Neural cell (in vitro differentiated cells): ENCODE data around the gene MSANTD7. TPM values are rescaled to one million over a fixed set of nuclear protein-coding genes. Genes with fewer than 3 reads are reported as not detected.

Experiments
- H2AFZ ChIP-seq: fragments of 200-600, 300-800 bp; sonication (generic), shearing (Covaris generic); 2 replicates; pipeline ENCODE4 v1.6.0; 2014; ENCODE audit warnings: low read depth, mild to moderate bottlenecking, antibody characterized with exemption, low read length, moderate library complexity
- H3F3A ChIP-seq: fragments of 200-600 bp; shearing (Covaris generic); 2 replicates; pipeline ENCODE4 v1.6.1; 2016; ENCODE audit warnings: mild to moderate bottlenecking, moderate library complexity, mixed read lengths, antibody characterized with exemption, low read length; ENCODE audit not compliant: insufficient read depth, poor library complexity, severe bottlenecking
- H3K27ac ChIP-seq: fragments of 200-600, 300-800 bp; sonication (generic), shearing (Covaris generic); 2 replicates; pipeline ENCODE4 v1.5.1; 2014; ENCODE audit warnings: mild to moderate bottlenecking, low read length, moderate library complexity
- H3K27me3 ChIP-seq: fragments of 300-800, 200-600 bp; sonication (generic), shearing (Covaris generic); 2 replicates; pipeline ENCODE4 v1.6.0; 2014; ENCODE audit warnings: mild to moderate bottlenecking, low read depth, low read length, moderate library complexity; ENCODE audit not compliant: insufficient read depth
- H3K36me3 ChIP-seq: fragments of 300-800, 200-600 bp; sonication (generic), shearing (Covaris generic); 2 replicates; pipeline ENCODE4 v1.5.1; 2014; ENCODE audit warnings: mild to moderate bottlenecking, antibody characterized with exemption, low read length, moderate library complexity; ENCODE audit not compliant: insufficient read depth
- H3K4me2 ChIP-seq: fragments of 300-800, 200-600 bp; sonication (generic), shearing (Covaris generic); 2 replicates; pipeline ENCODE4 v1.6.0; 2014; ENCODE audit warnings: mild to moderate bottlenecking, low read length
- H3K4me3 ChIP-seq: fragments of 300-800, 200-600 bp; sonication (generic), shearing (Covaris generic); 2 replicates; pipeline ENCODE4 v1.5.1; 2014; ENCODE audit warnings: mild to moderate bottlenecking, low read length, moderate library complexity
- H3K79me2 ChIP-seq: fragments of 200-600 bp; shearing (Covaris generic); replicated peaks from 2 replicates; pipeline ENCODE4 v1.6.0; 2014; ENCODE audit warnings: mild to moderate bottlenecking, low read length, moderate library complexity; ENCODE audit not compliant: insufficient read depth
- H3K9ac ChIP-seq: fragments of 300-800, 200-600 bp; sonication (generic), shearing (Covaris generic); 2 replicates; pipeline ENCODE4 v1.6.1; 2016; ENCODE audit warnings: mild to moderate bottlenecking, low read length, mixed read lengths
- H3K9me2 ChIP-seq: fragments of 200-600 bp; shearing (Covaris generic); 2 replicates; pipeline ENCODE4 v1.6.1; 2016; ENCODE audit warnings: mild to moderate bottlenecking, low read length, mixed read lengths; ENCODE audit not compliant: insufficient read depth
- H3K9me3 ChIP-seq: fragments of 200-600, 300-800 bp; sonication (generic), shearing (Covaris generic); 2 replicates; pipeline ENCODE4 v1.6.1; 2016; ENCODE audit warnings: mild to moderate bottlenecking, mixed run types, low read length, moderate library complexity, mixed read lengths
- H4K20me1 ChIP-seq: fragments of 200-600 bp; shearing (Covaris generic); 2 replicates; pipeline ENCODE4 v1.6.1; 2016; ENCODE audit warnings: mild to moderate bottlenecking, mixed run types; ENCODE audit not compliant: insufficient read depth
- CTCF ChIP-seq: fragments of 450-650 bp; IDR thresholded peaks from 2 replicates; pipeline ENCODE4 v1.5.1; 2014; ENCODE audit warnings: antibody characterized with exemption, mild to moderate bottlenecking, moderate library complexity; ENCODE audit not compliant: poor library complexity, severe bottlenecking
- EP300 ChIP-seq: fragments of 450-650 bp; conservative IDR thresholded peaks from 2 replicates; pipeline ENCODE4 v1.6.1; 2014; ENCODE audit warnings: antibody characterized with exemption, mild to moderate bottlenecking, moderate library complexity; ENCODE audit not compliant: poor library complexity, severe bottlenecking
- EZH2 ChIP-seq: fragments of 200-600, 300-800 bp; shearing (Covaris generic), sonication (generic); IDR thresholded peaks from 2 replicates; pipeline ENCODE4 v1.6.1; 2014; ENCODE audit warnings: antibody characterized with exemption, low read length, borderline replicate concordance, mild to moderate bottlenecking; ENCODE audit not compliant: insufficient read depth, poor library complexity, severe bottlenecking
- MXI1 ChIP-seq: fragments of 450-650 bp; conservative IDR thresholded peaks from 2 replicates; pipeline ENCODE4 v1.6.1; 2014; ENCODE audit warnings: antibody characterized with exemption, mild to moderate bottlenecking; ENCODE audit not compliant: poor library complexity, severe bottlenecking
- POLR2AphosphoS5 ChIP-seq: IDR thresholded peaks from 2 replicates; pipeline ENCODE4 v1.6.1; 2012
- RAD21 ChIP-seq: fragments of 450-650 bp; conservative IDR thresholded peaks from 2 replicates; pipeline ENCODE4 v1.6.1; 2014; ENCODE audit warnings: antibody characterized with exemption, mild to moderate bottlenecking, moderate library complexity
- SMC3 ChIP-seq: fragments of 450-650 bp; conservative IDR thresholded peaks from 2 replicates; pipeline ENCODE4 v1.6.1; 2014; ENCODE audit warnings: antibody characterized with exemption, mild to moderate bottlenecking, moderate library complexity; ENCODE audit not compliant: poor library complexity
- TAF1 ChIP-seq: IDR thresholded peaks from 2 replicates; pipeline ENCODE4 v1.6.1; 2012; ENCODE audit warnings: low read depth
- polyA plus RNA-seq: library from polyadenylated mRNA; depleted of rRNA; stranded (reverse); fragments of >200 nt; gene quantifications from 2 replicates; pipeline ENCODE4 v1.2.3, GENCODE V29; 2014
- TF ChIP-seq, protein P1 (sequence below): IDR thresholded peaks from 2 replicates; pipeline ENCODE4 v1.6.1; 2012; ENCODE audit warnings: borderline replicate concordance

The MSANTD7 gene
- polyA plus RNA-seq, 1 donor from 2014 or later, result 21.1 TPM

GRCh38 chr10:14820010-14820774, 17.9 kb upstream of the MSANTD7 start:
- H3K9me3 ChIP-seq, result no peaks in the 10 kb centered on the region
- no peak overlapping the region for H2AFZ ChIP-seq
- no peaks in the 10 kb centered on the region for H3F3A ChIP-seq
- H3K4me2 ChIP-seq, result no peak overlapping the region
- no peak overlapping the region for H3K4me3 ChIP-seq
- H3K9ac ChIP-seq, result no peak overlapping the region
- no peak overlapping the region for H3K27ac ChIP-seq
- TF ChIP-seq RAD21 (peak; percentile 36), SMC3 (no peak), POLR2AphosphoS5 (no peak), EZH2 (no peak), CTCF (peak; percentile 32), EP300 (no peak)
- H3K36me3 ChIP-seq, result no peaks in the 10 kb centered on the region
- no peaks in the 10 kb centered on the region for H3K9me2 ChIP-seq
- no peaks in the 10 kb centered on the region for H4K20me1 ChIP-seq
- H3K79me2 ChIP-seq, result no peaks in the 10 kb centered on the region
- H3K27me3 ChIP-seq, result no peaks in the 10 kb centered on the region

GRCh38 chr10:14820775-14821154, 17.3 kb upstream of the MSANTD7 start:
- Histone ChIP-seq H3K9ac (no peak overlapping the region), H3K9me3 (no peaks in the 10 kb centered on the region), H3K36me3 (no peaks in the 10 kb centered on the region), H3K4me3 (no peak overlapping the region), H2AFZ (no peak overlapping the region), H3K79me2 (no peaks in the 10 kb centered on the region), H3K4me2 (no peak overlapping the region), H4K20me1 (no peaks in the 10 kb centered on the region), H3K9me2 (no peaks in the 10 kb centered on the region), H3F3A (no peaks in the 10 kb centered on the region), H3K27me3 (no peaks in the 10 kb centered on the region), H3K27ac (no peak overlapping the region)
- no peak for TF ChIP-seq MXI1
- TF ChIP-seq EP300, result no peak
- no peak for TF ChIP-seq EZH2

DNA sequence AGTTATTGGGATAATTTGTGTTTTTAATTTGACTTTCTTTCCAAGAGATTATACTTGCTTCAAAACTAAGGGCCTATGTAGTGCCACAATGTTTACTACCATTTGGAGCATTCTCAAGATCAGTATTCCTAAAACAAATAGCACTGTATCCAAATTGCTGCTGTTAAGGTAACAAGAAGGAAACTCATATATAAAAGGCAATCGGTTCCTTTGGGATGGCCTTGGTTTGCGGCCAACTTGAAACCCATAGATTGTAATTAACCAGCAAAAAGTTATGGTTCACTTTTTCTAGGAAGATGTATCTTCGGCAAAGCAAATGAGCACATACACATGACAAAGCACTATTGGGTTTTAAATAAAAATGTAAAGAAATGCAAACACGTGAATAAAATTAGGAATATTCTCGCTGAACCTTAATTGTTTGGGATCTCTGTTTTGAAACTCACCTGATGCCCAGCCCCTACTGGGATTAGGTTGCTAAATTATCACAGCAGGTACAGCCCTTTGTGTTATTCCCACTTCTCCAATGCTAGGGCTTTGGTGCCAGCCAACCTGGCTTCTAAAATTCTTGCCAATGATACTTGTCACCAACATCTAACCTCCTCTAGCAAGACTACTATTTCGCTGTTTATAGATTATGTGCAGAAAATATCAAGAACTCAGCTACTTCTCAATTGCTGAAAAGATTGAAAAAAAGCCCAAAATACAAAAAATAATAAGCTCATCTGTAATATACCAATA, 16.3 kb upstream of the MSANTD7 start:
- Histone ChIP-seq H3K79me2 (no peaks in the 10 kb centered on the region), H3K9me3 (no peaks in the 10 kb centered on the region), H3K9ac (no peak overlapping the region), H3K27me3 (no peaks in the 10 kb centered on the region), H4K20me1 (no peaks in the 10 kb centered on the region), H3K36me3 (no peaks in the 10 kb centered on the region), H3K27ac (no peak overlapping the region), H3K4me3 (no peak overlapping the region), H3F3A (no peaks in the 10 kb centered on the region), H3K9me2 (no peaks in the 10 kb centered on the region), H3K4me2 (no peak overlapping the region), H2AFZ (no peak overlapping the region)
- TF ChIP-seq SMC3 (no peak), POLR2AphosphoS5 (no peak), CTCF (no peak), EZH2 (no peak), MXI1 (no peak), TAF1 (no peak), RAD21 (no peak), EP300 (no peak)
- TF ChIP-seq, protein P1, sequence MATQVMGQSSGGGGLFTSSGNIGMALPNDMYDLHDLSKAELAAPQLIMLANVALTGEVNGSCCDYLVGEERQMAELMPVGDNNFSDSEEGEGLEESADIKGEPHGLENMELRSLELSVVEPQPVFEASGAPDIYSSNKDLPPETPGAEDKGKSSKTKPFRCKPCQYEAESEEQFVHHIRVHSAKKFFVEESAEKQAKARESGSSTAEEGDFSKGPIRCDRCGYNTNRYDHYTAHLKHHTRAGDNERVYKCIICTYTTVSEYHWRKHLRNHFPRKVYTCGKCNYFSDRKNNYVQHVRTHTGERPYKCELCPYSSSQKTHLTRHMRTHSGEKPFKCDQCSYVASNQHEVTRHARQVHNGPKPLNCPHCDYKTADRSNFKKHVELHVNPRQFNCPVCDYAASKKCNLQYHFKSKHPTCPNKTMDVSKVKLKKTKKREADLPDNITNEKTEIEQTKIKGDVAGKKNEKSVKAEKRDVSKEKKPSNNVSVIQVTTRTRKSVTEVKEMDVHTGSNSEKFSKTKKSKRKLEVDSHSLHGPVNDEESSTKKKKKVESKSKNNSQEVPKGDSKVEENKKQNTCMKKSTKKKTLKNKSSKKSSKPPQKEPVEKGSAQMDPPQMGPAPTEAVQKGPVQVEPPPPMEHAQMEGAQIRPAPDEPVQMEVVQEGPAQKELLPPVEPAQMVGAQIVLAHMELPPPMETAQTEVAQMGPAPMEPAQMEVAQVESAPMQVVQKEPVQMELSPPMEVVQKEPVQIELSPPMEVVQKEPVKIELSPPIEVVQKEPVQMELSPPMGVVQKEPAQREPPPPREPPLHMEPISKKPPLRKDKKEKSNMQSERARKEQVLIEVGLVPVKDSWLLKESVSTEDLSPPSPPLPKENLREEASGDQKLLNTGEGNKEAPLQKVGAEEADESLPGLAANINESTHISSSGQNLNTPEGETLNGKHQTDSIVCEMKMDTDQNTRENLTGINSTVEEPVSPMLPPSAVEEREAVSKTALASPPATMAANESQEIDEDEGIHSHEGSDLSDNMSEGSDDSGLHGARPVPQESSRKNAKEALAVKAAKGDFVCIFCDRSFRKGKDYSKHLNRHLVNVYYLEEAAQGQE, result no peak
